ENCODE results near the gene LDHAL6B.

The LDHAL6B gene

DNA sequence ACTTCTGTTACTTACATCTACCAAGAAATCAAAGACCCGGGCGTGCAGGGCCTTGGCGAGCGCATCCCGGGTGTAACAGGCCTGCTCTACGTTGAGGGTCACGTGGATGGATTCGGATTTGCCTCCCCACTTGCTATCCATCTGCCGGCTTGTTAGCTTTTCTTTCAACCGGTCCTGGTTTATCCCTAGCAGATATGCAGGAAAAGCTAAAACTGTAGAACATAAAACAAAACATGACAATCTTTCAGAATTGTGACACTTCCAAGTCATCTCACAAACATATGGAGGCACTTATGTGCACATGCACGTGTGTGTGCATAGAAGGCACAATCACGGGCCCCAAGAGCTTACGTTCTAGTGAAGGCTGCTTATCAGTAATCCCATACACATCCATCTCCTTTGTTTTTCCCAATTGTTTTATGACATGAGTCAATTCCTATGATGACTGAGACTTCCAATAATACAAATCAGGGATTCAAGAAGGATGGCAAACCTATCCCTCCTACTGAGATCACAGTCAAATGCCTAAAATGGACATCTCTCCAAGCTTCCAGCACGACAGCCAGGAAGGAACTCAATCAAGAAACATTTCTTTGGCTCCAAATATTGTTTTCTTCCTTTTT lies 11.3 kb downstream of the LDHAL6B start:
- H3K4me1 ChIP-seq (ENCODE audit: control insufficient read depth, low read length), result no peaks in the 10 kb centered on the region
- H4K20me1 ChIP-seq (ENCODE audit: control insufficient read depth, insufficient read depth, low read depth, low read length), result no peaks in the 10 kb centered on the region
- H3K79me2 ChIP-seq (ENCODE audit: control insufficient read depth, low read length), result no peaks in the 10 kb centered on the region
- H3K9me3 ChIP-seq (ENCODE audit: control insufficient read depth, insufficient read depth, low read length), result no peaks in the 10 kb centered on the region
- TF ChIP-seq CTCF (IDR thresholded peaks at IDR 0.05; ENCODE audit: low read depth, low read length, poor library complexity, severe bottlenecking), result no peak
- TF ChIP-seq EZH2phosphoT487 (IDR thresholded peaks at IDR 0.05; ENCODE audit: borderline replicate concordance, low read length), result no peak
- H3F3A ChIP-seq (ENCODE audit: control insufficient read depth, insufficient read depth), result no peaks in the 10 kb centered on the region
- no peak overlapping the region for H3K4me3 ChIP-seq (ENCODE audit: low read length)
- peaks cover 22% of the 10 kb centered on the region for H3K36me3 ChIP-seq (ENCODE audit: control insufficient read depth, low read length)
- H3K9me2 ChIP-seq (replicated peaks; ENCODE audit: control insufficient read depth, low read length), result no peaks in the 10 kb centered on the region
- no peaks in the 10 kb centered on the region for H3K27me3 ChIP-seq (ENCODE audit: control insufficient read depth, low read length)
- no peak overlapping the region for H3K4me2 ChIP-seq (ENCODE audit: low read length)
- no peak overlapping the region for H3K27ac ChIP-seq (ENCODE audit: low read depth, low read length)

GRCh38 chr15:59218710-59219109 lies 12.1 kb downstream of the LDHAL6B start:
- no peaks in the 10 kb centered on the region for H3K9me3 ChIP-seq (ENCODE audit: control insufficient read depth, insufficient read depth, low read length)
- H3K27me3 ChIP-seq (ENCODE audit: control insufficient read depth, low read length), result no peaks in the 10 kb centered on the region
- TF ChIP-seq CTCF (IDR thresholded peaks at IDR 0.05; ENCODE audit: low read depth, low read length, poor library complexity, severe bottlenecking), result no peak
- TF ChIP-seq EZH2phosphoT487 (IDR thresholded peaks at IDR 0.05; ENCODE audit: borderline replicate concordance, low read length), result no peak

DNA sequence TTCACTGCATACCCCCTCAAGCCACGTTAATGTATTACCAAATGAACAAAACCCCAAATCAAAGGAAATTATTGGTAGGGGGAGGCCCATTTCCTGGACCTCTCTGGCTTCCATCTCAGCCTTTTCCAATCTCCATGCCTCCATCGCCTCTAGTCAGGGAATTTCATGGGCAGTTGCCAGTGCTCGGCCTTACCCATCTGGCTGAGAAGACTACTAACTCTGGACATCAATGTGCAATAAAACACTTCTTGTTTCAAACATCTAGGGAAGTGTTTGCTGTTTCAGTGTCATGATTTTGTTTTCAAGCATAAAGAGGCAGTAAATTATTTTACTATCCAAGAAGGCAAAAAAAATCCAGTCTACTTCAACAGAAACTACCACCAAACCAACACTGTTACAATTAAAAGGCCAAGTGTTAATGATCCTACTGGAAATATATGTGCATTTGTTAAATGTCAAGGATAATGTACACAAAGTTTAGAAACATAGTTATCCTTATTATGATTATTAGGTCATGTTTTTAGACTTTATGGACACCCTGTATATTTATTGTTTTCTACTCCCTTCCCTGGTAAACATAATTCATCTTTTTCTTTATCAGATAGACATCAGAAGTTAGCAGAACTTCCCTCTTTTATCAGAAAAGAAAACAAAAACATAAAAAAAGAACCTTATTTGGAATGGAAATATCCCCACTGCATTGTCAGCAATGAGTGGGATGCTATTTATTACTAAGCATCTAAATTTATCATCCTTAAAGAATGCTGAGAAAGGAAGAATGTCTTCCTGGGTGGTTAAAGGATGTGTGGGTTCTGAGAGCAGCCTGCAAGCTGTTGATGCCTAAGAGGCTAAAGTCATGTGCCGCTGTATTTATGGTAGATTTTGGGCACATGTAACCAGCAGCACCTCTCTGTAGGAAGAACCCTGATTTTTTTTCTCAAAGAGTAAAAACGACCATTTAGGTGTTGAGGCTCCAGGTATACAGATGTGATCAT lies 15.2 kb downstream of the LDHAL6B start:
- Histone ChIP-seq H3K4me2 (ENCODE audit: low read length) (no peak overlapping the region), H3K4me1 (ENCODE audit: control insufficient read depth, low read length) (no peaks in the 10 kb centered on the region), H4K20me1 (ENCODE audit: control insufficient read depth, insufficient read depth, low read depth, low read length) (no peaks in the 10 kb centered on the region), H3K27ac (ENCODE audit: low read depth, low read length) (no peak overlapping the region), H3K79me2 (ENCODE audit: control insufficient read depth, low read length) (no peaks in the 10 kb centered on the region), H3K9me3 (ENCODE audit: control insufficient read depth, insufficient read depth, low read length) (no peaks in the 10 kb centered on the region), H3K9me2 (replicated peaks; ENCODE audit: control insufficient read depth, low read length) (no peaks in the 10 kb centered on the region), H3K4me3 (ENCODE audit: low read length) (no peak overlapping the region), H3F3A (ENCODE audit: control insufficient read depth, insufficient read depth) (no peaks in the 10 kb centered on the region), H3K27me3 (ENCODE audit: control insufficient read depth, low read length) (no peaks in the 10 kb centered on the region), H3K36me3 (ENCODE audit: control insufficient read depth, low read length) (peaks cover 26% of the 10 kb centered on the region)
- no peak for TF ChIP-seq CTCF (IDR thresholded peaks at IDR 0.05; ENCODE audit: low read depth, low read length, poor library complexity, severe bottlenecking)
- no peak for TF ChIP-seq EZH2phosphoT487 (IDR thresholded peaks at IDR 0.05; ENCODE audit: borderline replicate concordance, low read length)

More at GRCh38 chr15:59218710-59219109, 12.1 kb downstream of the LDHAL6B start:
- no peaks in the 10 kb centered on the region for H3K4me1 ChIP-seq (ENCODE audit: control insufficient read depth, low read length)
- no peaks in the 10 kb centered on the region for H3K9me2 ChIP-seq (replicated peaks; ENCODE audit: control insufficient read depth, low read length)
- H3K27ac ChIP-seq (ENCODE audit: low read depth, low read length), result no peak overlapping the region
- no peak overlapping the region for H3K4me2 ChIP-seq (ENCODE audit: low read length)
- H3K36me3 ChIP-seq (ENCODE audit: control insufficient read depth, low read length), result peaks cover 28% of the 10 kb centered on the region
- H3F3A ChIP-seq (ENCODE audit: control insufficient read depth, insufficient read depth), result no peaks in the 10 kb centered on the region
- no peaks in the 10 kb centered on the region for H3K79me2 ChIP-seq (ENCODE audit: control insufficient read depth, low read length)
- H4K20me1 ChIP-seq (ENCODE audit: control insufficient read depth, insufficient read depth, low read depth, low read length), result no peaks in the 10 kb centered on the region
- H3K4me3 ChIP-seq (ENCODE audit: low read length), result no peak overlapping the region

All from DOHH2 (cell line).